ENCODE results near the gene TMEM163.

Gene TMEM163

DNA sequence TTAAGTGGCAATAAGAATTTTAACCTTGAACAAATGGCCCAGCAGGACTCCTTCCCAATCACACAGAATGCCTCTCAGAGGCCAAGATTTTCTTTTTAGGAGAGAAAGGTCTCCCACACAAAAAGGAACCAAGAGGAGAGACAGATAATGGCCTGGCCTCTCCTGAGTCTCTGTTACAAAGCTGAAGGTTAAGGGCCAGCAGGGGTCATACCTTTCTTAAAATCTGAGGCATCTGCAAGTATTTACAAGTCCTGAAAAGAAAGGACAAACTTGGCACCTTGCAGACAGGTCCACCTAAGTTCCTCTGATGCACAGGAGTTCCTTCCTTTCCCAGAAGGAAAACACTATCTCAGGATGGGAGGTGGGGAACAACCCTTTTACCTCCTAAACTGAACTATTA is 142.3 kb downstream of the TMEM163 start:
- TF ChIP-seq, protein P1, sequence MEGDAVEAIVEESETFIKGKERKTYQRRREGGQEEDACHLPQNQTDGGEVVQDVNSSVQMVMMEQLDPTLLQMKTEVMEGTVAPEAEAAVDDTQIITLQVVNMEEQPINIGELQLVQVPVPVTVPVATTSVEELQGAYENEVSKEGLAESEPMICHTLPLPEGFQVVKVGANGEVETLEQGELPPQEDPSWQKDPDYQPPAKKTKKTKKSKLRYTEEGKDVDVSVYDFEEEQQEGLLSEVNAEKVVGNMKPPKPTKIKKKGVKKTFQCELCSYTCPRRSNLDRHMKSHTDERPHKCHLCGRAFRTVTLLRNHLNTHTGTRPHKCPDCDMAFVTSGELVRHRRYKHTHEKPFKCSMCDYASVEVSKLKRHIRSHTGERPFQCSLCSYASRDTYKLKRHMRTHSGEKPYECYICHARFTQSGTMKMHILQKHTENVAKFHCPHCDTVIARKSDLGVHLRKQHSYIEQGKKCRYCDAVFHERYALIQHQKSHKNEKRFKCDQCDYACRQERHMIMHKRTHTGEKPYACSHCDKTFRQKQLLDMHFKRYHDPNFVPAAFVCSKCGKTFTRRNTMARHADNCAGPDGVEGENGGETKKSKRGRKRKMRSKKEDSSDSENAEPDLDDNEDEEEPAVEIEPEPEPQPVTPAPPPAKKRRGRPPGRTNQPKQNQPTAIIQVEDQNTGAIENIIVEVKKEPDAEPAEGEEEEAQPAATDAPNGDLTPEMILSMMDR (conservative IDR thresholded peaks at IDR 0.05; ENCODE audit: low read depth): no peak
- CTCF ChIA-PET: no interaction called here
- no peak for DNase-seq (ENCODE audit: low spot score)
- POLR2A ChIA-PET (ENCODE audit: low non-redundant PET): no interaction called here
- no peak overlapping the region for H3K27ac ChIP-seq

DNA sequence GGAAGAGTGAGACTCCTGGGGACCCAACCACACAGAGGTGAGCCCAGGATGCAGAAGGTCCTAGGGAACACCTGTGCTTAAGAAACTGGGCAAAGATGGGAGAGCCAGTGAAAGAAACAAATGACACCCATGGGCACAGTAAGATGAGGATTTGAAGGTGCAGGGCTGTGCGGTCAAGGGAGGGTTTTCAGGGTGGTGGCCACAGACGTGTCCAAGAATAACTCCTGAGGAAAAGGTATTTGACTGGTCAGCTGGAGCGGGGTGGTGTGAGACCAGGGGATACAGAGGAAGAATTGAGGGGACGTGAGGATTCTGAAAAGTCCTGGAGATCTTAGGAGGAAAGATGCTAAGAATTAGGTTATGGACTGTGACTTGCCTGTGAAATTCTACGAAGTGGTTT is 142.9 kb downstream of the TMEM163 start:
- no peak for DNase-seq (ENCODE audit: low spot score)
- ChIA-PET CTCF (no interaction called here), POLR2A (ENCODE audit: low non-redundant PET) (no interaction called here)
- H3K27ac ChIP-seq: no peak overlapping the region
- TF ChIP-seq, protein P1 (conservative IDR thresholded peaks at IDR 0.05; ENCODE audit: low read depth): no peak

DNA sequence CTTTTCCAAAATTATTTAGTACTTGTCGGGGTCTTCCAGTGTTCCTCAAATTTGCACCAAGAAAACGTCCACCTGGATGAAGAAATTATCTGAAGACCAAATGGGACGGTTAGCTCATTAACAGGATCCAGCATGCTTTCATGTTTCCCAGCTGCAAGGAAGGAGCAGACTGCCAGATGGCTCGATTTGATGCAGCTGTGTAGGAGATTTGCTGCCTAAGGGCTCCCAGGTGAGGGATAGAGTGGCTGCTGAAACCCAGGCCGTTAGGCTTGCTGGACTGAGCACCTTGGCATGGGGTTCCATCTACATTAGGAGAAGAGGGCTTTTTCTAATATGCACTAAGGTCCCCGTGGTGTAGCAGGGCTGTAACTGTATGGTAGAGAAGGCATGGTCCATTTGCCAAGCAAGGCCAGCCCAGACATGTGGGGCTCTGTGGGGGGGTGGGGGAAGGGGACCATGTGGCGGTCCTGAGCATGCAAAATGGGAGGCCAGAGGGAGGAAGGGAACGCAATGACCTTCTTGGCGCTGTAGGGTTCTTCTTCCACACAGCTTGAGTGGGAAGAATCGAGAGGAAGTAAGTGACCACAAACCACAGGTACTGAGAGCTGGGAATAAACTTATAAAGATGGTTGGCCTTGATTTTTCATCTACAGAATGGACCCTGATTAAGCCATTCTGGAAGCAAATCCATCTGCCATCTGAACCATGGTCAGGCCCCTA is 144.0 kb downstream of the TMEM163 start:
- ChIA-PET CTCF (no interaction called here), POLR2A (ENCODE audit: low non-redundant PET) (no interaction called here)
- TF ChIP-seq, protein P1 (conservative IDR thresholded peaks at IDR 0.05; ENCODE audit: low read depth): no peak
- no peak for DNase-seq (ENCODE audit: low spot score)
- no peak overlapping the region for H3K27ac ChIP-seq

DNA sequence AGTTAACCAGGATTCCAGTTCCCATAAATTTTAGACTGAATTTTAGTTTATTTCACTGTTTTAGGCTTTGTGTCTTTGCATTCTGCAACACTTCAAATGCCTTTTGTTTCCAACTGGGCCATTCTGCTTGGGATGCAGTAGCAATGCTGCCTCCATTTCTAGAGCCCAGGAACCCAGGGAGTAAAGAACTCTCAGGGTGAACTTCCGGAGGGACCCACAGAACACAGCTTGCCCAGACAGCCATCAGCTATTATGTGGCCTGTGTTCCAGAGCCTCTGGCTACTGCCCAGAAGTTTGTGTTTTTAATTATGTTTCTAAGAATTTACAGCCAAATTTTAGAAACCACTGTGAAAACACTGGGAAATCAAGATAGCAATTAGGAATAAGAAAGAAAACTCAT is 145.1 kb downstream of the TMEM163 start:
- TF ChIP-seq, protein P1 (conservative IDR thresholded peaks at IDR 0.05; ENCODE audit: low read depth): no peak
- DNase-seq (ENCODE audit: low spot score): no peak
- ChIA-PET POLR2A (ENCODE audit: low non-redundant PET) (no interaction called here), CTCF (no interaction called here)
- H3K27ac ChIP-seq: no peak overlapping the region

DNA sequence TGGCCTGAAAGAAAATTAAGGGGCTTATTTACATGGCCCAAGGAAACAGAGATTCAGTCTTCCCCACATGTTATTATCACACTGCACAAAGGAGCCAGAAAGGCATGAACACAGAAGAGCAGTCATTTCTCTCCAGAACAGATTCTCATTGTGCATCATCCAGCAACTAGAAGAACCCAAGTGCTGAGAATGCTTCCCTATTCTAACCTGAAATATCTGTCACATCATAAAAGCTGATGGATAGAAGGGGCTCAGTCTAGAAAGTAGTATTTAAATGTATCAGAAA is 145.8 kb downstream of the TMEM163 start:
- CTCF ChIA-PET: no interaction called here
- no peak overlapping the region for H3K27ac ChIP-seq
- POLR2A ChIA-PET (ENCODE audit: low non-redundant PET): no interaction called here
- TF ChIP-seq, protein P1 (conservative IDR thresholded peaks at IDR 0.05; ENCODE audit: low read depth): no peak
- no peak for DNase-seq (ENCODE audit: low spot score)

DNA sequence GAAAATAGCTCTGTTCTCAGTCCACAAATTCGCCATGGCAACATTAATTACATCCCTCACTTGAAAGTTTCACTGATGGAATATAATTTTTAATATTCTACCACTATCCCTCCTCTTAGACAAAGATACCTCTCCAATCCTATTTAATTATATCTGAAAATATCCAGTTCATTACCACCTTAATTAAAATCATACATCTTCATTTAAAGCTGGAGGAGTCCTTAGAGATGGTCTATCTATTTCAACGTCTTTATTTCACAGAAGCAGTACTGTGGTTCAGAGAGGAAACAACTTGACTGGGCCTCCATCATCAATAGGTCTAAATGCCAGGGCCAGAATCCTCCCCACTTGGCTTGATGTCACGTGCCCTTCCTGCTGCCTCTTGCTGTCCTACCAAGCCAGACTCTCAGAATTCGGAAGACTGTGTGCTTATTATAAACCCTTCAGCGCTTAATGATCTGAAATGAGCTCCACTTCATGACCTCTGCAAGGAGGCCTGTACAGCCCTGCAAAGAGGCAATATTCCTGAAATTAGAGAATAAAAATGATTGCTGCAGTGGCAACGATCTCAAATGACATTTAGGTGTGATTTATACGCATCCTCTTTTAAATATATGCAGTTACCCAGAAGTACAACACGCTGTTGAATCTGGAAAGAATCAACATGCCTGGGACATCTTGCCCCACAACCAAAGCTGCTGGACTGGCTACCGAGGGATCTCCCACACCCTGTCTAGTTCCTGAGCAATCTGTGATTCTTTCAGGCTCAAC is 146.3 kb downstream of the TMEM163 start:
- CTCF ChIA-PET: no interaction called here
- DNase-seq (ENCODE audit: low spot score): no peak
- TF ChIP-seq, protein P1 (conservative IDR thresholded peaks at IDR 0.05; ENCODE audit: low read depth): no peak
- POLR2A ChIA-PET (ENCODE audit: low non-redundant PET): no interaction called here
- no peak overlapping the region for H3K27ac ChIP-seq

All from RWPE1 (cell line).